Esophagus squamous epithelium (tissue), 4 donors: ENCODE measurements around the gene TNK1.

Experiments
- POLR2A ChIP-seq, 4 donors: fragments of 450-650 bp; IDR thresholded peaks; one replicate each; pipeline ENCODE4 v1.6.1; 2017; ENCODE audit warnings: antibody characterized with exemption in 4 of 4, mild to moderate bottlenecking in 4 of 4, moderate library complexity in 3 of 4
- TF ChIP-seq, protein P1 (sequence below), 6 experiments: fragments of 450-650 bp in 4 of 6; fragments of 200-600 bp in 2 of 6; sonication (generic) in 2 of 6; IDR thresholded peaks; one replicate each; pipeline ENCODE4 v1.5.1; 2016 to 2019; ENCODE audit warnings: antibody characterized with exemption in 6 of 6, mild to moderate bottlenecking in 4 of 6, moderate library complexity in 4 of 6

DNA sequence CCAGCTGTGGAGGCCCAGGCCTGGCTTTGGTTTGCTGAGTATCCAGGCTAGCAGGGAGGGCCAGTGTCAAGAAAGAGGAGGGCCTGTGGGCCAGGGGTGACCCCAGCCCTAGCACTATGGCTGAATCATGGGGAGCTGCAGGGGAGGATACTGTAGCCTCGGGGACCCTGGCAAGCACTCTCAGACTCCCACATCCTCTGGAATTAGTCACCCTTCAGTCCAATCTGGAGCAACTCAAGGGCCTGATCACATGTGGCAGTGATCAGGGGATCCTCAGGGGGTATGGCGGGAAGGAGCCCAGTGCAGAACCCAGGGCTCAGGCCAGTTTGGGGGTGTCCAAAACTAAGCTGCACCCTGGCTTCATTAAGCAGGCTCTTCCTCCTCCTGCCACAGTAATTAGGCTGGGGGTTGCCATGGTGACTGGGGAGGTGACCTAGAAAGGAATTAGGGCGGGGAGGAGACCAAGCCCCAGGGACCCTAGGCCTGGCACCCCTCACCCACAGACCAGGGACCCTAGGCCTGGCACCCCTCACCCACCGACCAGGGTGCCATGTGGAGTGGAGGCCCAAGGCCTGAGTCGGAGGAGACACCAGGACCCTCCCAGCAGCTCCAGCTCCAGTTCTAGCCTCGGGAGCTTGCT is 32.6 kb downstream of the TNK1 start:
- TF ChIP-seq, protein P1, sequence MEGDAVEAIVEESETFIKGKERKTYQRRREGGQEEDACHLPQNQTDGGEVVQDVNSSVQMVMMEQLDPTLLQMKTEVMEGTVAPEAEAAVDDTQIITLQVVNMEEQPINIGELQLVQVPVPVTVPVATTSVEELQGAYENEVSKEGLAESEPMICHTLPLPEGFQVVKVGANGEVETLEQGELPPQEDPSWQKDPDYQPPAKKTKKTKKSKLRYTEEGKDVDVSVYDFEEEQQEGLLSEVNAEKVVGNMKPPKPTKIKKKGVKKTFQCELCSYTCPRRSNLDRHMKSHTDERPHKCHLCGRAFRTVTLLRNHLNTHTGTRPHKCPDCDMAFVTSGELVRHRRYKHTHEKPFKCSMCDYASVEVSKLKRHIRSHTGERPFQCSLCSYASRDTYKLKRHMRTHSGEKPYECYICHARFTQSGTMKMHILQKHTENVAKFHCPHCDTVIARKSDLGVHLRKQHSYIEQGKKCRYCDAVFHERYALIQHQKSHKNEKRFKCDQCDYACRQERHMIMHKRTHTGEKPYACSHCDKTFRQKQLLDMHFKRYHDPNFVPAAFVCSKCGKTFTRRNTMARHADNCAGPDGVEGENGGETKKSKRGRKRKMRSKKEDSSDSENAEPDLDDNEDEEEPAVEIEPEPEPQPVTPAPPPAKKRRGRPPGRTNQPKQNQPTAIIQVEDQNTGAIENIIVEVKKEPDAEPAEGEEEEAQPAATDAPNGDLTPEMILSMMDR (IDR thresholded peaks at IDR 0.05): no peak
- TF ChIP-seq POLR2A (IDR thresholded peaks at IDR 0.05): no peak
